ENCODE results near the gene CSMD2. TPM values are rescaled to one million over a fixed set of nuclear protein-coding genes. Genes with fewer than 3 reads are reported as not detected.

The CSMD2 gene
- total RNA-seq, 2 donors from 2014 or later = 0.62 to 2.8 TPM

- Mint-ChIP-seq H3K4me3 (no peak overlapping the region), H3K27me3 (ENCODE audit: insufficient read depth) (no peaks in the 10 kb centered on the region), H3K9me3 (no peaks in the 10 kb centered on the region), H3K27ac (no peak overlapping the region), H3K36me3 (ENCODE audit: low read depth) (no peaks in the 10 kb centered on the region), H3K4me1 (no peaks in the 10 kb centered on the region)
- Histone ChIP-seq H3K9ac (ENCODE audit: extremely low read depth, low read length, poor library complexity, severe bottlenecking) (no peak overlapping the region), H3K4me1 (ENCODE audit: control insufficient read depth, insufficient read depth, low read length) (no peaks in the 10 kb centered on the region), H3K27me3 (ENCODE audit: control insufficient read depth, insufficient read depth, low read length, poor library complexity, severe bottlenecking) (no peaks in the 10 kb centered on the region), H3K36me3 (ENCODE audit: control insufficient read depth, insufficient read depth, low read length) (no peaks in the 10 kb centered on the region), H3K4me3 (ENCODE audit: low read length) (no peak overlapping the region), H3K27ac (ENCODE audit: low read depth, low read length) (no peak overlapping the region), H3K9me3 (ENCODE audit: control insufficient read depth, low read length) (no peaks in the 10 kb centered on the region)
- 83 to 88% methylated on average over 2 to 5 of the region's 5 CpGs for WGBS, 2 experiments (ENCODE audit: insufficient coverage in 1 of 2, insufficient read length in 1 of 2)
- no peak for TF ChIP-seq CTCF (conservative IDR thresholded peaks at IDR 0.05)
- DNase-seq = no peak
Observed at GRCh38 chr1:33921281-33921680, 243.7 kb downstream of the CSMD2 start.

GRCh38 chr1:33918368-33918767 lies 246.7 kb downstream of the CSMD2 start:
- no peak for DNase-seq
- H3K27ac ChIP-seq (ENCODE audit: low read depth, low read length) = no peak overlapping the region
- Mint-ChIP-seq H3K36me3 (ENCODE audit: low read depth) (no peaks in the 10 kb centered on the region), H3K4me1 (no peaks in the 10 kb centered on the region), H3K9me3 (no peaks in the 10 kb centered on the region), H3K27me3 (ENCODE audit: insufficient read depth) (no peaks in the 10 kb centered on the region), H3K27ac (no peak overlapping the region), H3K4me3 (no peak overlapping the region)
- WGBS, 2 experiments (ENCODE audit: insufficient coverage in 1 of 2, insufficient read length in 1 of 2) = 89 to 90% methylated on average over 1 of the region's 1 CpG
- H3K4me1 ChIP-seq (ENCODE audit: control insufficient read depth, insufficient read depth, low read length) = no peaks in the 10 kb centered on the region
- no peak overlapping the region for H3K9ac ChIP-seq (ENCODE audit: extremely low read depth, low read length, poor library complexity, severe bottlenecking)
- H3K27me3 ChIP-seq (ENCODE audit: control insufficient read depth, insufficient read depth, low read length, poor library complexity, severe bottlenecking) = no peaks in the 10 kb centered on the region
- no peaks in the 10 kb centered on the region for H3K36me3 ChIP-seq (ENCODE audit: control insufficient read depth, insufficient read depth, low read length)
- no peak for TF ChIP-seq CTCF (conservative IDR thresholded peaks at IDR 0.05)
- H3K9me3 ChIP-seq (ENCODE audit: control insufficient read depth, low read length) = no peaks in the 10 kb centered on the region
- H3K4me3 ChIP-seq (ENCODE audit: low read length) = no peak overlapping the region

GRCh38 chr1:33916786-33917185 lies 248.2 kb downstream of the CSMD2 start:
- no peak overlapping the region for H3K27ac ChIP-seq (ENCODE audit: low read depth, low read length)
- no peak overlapping the region for H3K4me3 Mint-ChIP-seq
- no peaks in the 10 kb centered on the region for H3K9me3 Mint-ChIP-seq
- H3K27me3 Mint-ChIP-seq (ENCODE audit: insufficient read depth) = peaks cover 4% of the 10 kb centered on the region
- no peak overlapping the region for H3K9ac ChIP-seq (ENCODE audit: extremely low read depth, low read length, poor library complexity, severe bottlenecking)
- DNase-seq = no peak
- 85 to 89% methylated on average over 4 to 11 of the region's 11 CpGs for WGBS, 2 experiments (ENCODE audit: insufficient coverage in 1 of 2, insufficient read length in 1 of 2)
- H3K9me3 ChIP-seq (ENCODE audit: control insufficient read depth, low read length) = no peaks in the 10 kb centered on the region
- H3K4me1 Mint-ChIP-seq = no peaks in the 10 kb centered on the region
- no peaks in the 10 kb centered on the region for H3K36me3 ChIP-seq (ENCODE audit: control insufficient read depth, insufficient read depth, low read length)
- H3K27ac Mint-ChIP-seq = no peak overlapping the region
- H3K4me1 ChIP-seq (ENCODE audit: control insufficient read depth, insufficient read depth, low read length) = no peaks in the 10 kb centered on the region
- H3K4me3 ChIP-seq (ENCODE audit: low read length) = no peak overlapping the region
- no peak for TF ChIP-seq CTCF (conservative IDR thresholded peaks at IDR 0.05)
- no peaks in the 10 kb centered on the region for H3K36me3 Mint-ChIP-seq (ENCODE audit: low read depth)
- no peaks in the 10 kb centered on the region for H3K27me3 ChIP-seq (ENCODE audit: control insufficient read depth, insufficient read depth, low read length, poor library complexity, severe bottlenecking)
